ENCODE data around the gene MLST8.
A peak's percentile ranks its signal among the peaks of the same experiment; 100 is the strongest.
"Not testable (repeated sequence)": the region's sequence is repeated elsewhere in the genome, so short reads cannot be mapped to it uniquely, and the experiment has no call there.

Gene MLST8

GRCh38 chr16:2236337-2237101 is 31.3 kb downstream of the MLST8 start, which contains the start of gene DNASE1L2:
TSS of gene DNASE1L2 (plus strand) at chr16:2236444. CDS start at chr16:2236817, 373 bp downstream.
- H3K27me3 ChIP-seq (replicated peaks; ENCODE audit: control insufficient read depth, insufficient read depth, low read length): no peaks in the 10 kb centered on the region
- H3K4me3 ChIP-seq (replicated peaks; ENCODE audit: low read depth, low read length): no peak within 1 kb of the TSS
- no peak for TF ChIP-seq CTCF (IDR thresholded peaks at IDR 0.05; ENCODE audit: insufficient read depth, low read length, poor library complexity, severe bottlenecking)
- H3K36me3 ChIP-seq (ENCODE audit: control insufficient read depth, insufficient read depth, low read length): peaks cover 27% of the 10 kb centered on the region
- DNase-seq (ENCODE audit: extremely low read depth, insufficient read length): no peak

- Histone ChIP-seq H3K4me3 (replicated peaks; ENCODE audit: low read depth, low read length) (no peak overlapping the region), H3K27me3 (replicated peaks; ENCODE audit: control insufficient read depth, insufficient read depth, low read length) (no peaks in the 10 kb centered on the region), H3K36me3 (ENCODE audit: control insufficient read depth, insufficient read depth, low read length) (peaks cover 24% of the 10 kb centered on the region)
- DNase-seq (ENCODE audit: extremely low read depth, insufficient read length): no peak
- no peak for TF ChIP-seq CTCF (IDR thresholded peaks at IDR 0.05; ENCODE audit: insufficient read depth, low read length, poor library complexity, severe bottlenecking)
Measured at GRCh38 chr16:2237102-2237482, 31.8 kb downstream of the MLST8 start.

GRCh38 chr16:2237493-2238149 is 32.4 kb downstream of the MLST8 start:
- TF ChIP-seq CTCF (IDR thresholded peaks at IDR 0.05; ENCODE audit: insufficient read depth, low read length, poor library complexity, severe bottlenecking): no peak
- no peaks in the 10 kb centered on the region for H3K27me3 ChIP-seq (replicated peaks; ENCODE audit: control insufficient read depth, insufficient read depth, low read length)
- DNase-seq (ENCODE audit: extremely low read depth, insufficient read length): peak; percentile 26
- peaks cover 20% of the 10 kb centered on the region for H3K36me3 ChIP-seq (ENCODE audit: control insufficient read depth, insufficient read depth, low read length)
- H3K4me3 ChIP-seq (replicated peaks; ENCODE audit: low read depth, low read length): no peak overlapping the region

GRCh38 chr16:2238150-2238837 is 33.0 kb downstream of the MLST8 start:
- TF ChIP-seq CTCF (IDR thresholded peaks at IDR 0.05; ENCODE audit: insufficient read depth, low read length, poor library complexity, severe bottlenecking): no peak
- no peaks in the 10 kb centered on the region for H3K27me3 ChIP-seq (replicated peaks; ENCODE audit: control insufficient read depth, insufficient read depth, low read length)
- H3K4me3 ChIP-seq (replicated peaks; ENCODE audit: low read depth, low read length): no peak overlapping the region
- DNase-seq (ENCODE audit: extremely low read depth, insufficient read length): no peak
- peaks cover 22% of the 10 kb centered on the region for H3K36me3 ChIP-seq (ENCODE audit: control insufficient read depth, insufficient read depth, low read length)

GRCh38 chr16:2238838-2239675 is 33.8 kb downstream of the MLST8 start:
- no peak for DNase-seq (ENCODE audit: extremely low read depth, insufficient read length)
- TF ChIP-seq CTCF (IDR thresholded peaks at IDR 0.05; ENCODE audit: insufficient read depth, low read length, poor library complexity, severe bottlenecking): no peak
- no peaks in the 10 kb centered on the region for H3K27me3 ChIP-seq (replicated peaks; ENCODE audit: control insufficient read depth, insufficient read depth, low read length)
- H3K36me3 ChIP-seq (ENCODE audit: control insufficient read depth, insufficient read depth, low read length): peaks cover 23% of the 10 kb centered on the region
- H3K4me3 ChIP-seq (replicated peaks; ENCODE audit: low read depth, low read length): no peak overlapping the region

- not testable (repeated sequence) for DNase-seq (ENCODE audit: extremely low read depth, insufficient read length); H3K27me3 ChIP-seq (replicated peaks; ENCODE audit: control insufficient read depth, insufficient read depth, low read length); H3K4me3 ChIP-seq (replicated peaks; ENCODE audit: low read depth, low read length)
- peaks cover 19% of the 10 kb centered on the region for H3K36me3 ChIP-seq (ENCODE audit: control insufficient read depth, insufficient read depth, low read length)
Measured at GRCh38 chr16:2240331-2240730, 35.1 kb downstream of the MLST8 start.
